Colonic mucosa (tissue), 4 donors: ENCODE measurements around the gene SLC39A8. TPM values are rescaled to one million over a fixed set of nuclear protein-coding genes. Genes with fewer than 3 reads are reported as not detected.
"Not testable (repeated sequence)": the region's sequence is repeated elsewhere in the genome, so short reads cannot be mapped to it uniquely, and the experiment has no call there.

Experiments used
- DNase-seq: peaks from one replicate; pipeline ENCODE4 v3.0.0-alpha.2; 2020
- H3K27ac ChIP-seq: fragments of 200-600 bp; one replicate; pipeline ENCODE4 v1.8.0; 2021
- H3K27me3 ChIP-seq: fragments of 200-600 bp; one replicate; pipeline ENCODE4 v1.8.0; 2021
- H3K36me3 ChIP-seq: fragments of 200-600 bp; one replicate; pipeline ENCODE4 v1.8.0; 2021
- H3K4me1 ChIP-seq: fragments of 200-600 bp; one replicate; pipeline ENCODE4 v1.8.0; 2021; ENCODE audit warnings: mild to moderate bottlenecking
- H3K4me3 ChIP-seq: fragments of 200-600 bp; one replicate; pipeline ENCODE4 v1.8.0; 2021
- H3K9ac ChIP-seq, 2 donors: one replicate each; pipeline ENCODE4 v1.7.0; 2013; ENCODE audit warnings: control low read depth in 2 of 2, low read depth in 2 of 2, low read length in 2 of 2
- H3K9me3 ChIP-seq: fragments of 200-600 bp; one replicate; pipeline ENCODE4 v1.8.0; 2021
- intact Hi-C: fragments of 100-400 bp; cut with DNase I; formaldehyde crosslinking; loops from one replicate; pipeline ENCODE4 v1.14.1; 2022
- total RNA-seq, 2 donors: library from RNA; stranded (reverse); fragmentation: NEBNext Ultra II Directional in 1 of 2; extraction: Animal tissue kit (Norgen Biotek cat#: 25700) in 1 of 2; gene quantifications; one replicate each; pipeline ENCODE4 v1.2.1, GENCODE V29; 2021
- TF ChIP-seq, protein P1 (sequence below): fragments of 200-600 bp; IDR thresholded peaks from one replicate; pipeline ENCODE4 v1.8.0; 2022; ENCODE audit warnings: antibody characterized with exemption, mild to moderate bottlenecking
- donor health status: healthy.
- donor health status: DM: no; HTN: no; CAD: no.
- donor health status: DM: no; HTN: no; CAD: no.

Gene SLC39A8
- total RNA-seq, 2 donors from 2014 or later: 75.4 to 104 TPM

DNA sequence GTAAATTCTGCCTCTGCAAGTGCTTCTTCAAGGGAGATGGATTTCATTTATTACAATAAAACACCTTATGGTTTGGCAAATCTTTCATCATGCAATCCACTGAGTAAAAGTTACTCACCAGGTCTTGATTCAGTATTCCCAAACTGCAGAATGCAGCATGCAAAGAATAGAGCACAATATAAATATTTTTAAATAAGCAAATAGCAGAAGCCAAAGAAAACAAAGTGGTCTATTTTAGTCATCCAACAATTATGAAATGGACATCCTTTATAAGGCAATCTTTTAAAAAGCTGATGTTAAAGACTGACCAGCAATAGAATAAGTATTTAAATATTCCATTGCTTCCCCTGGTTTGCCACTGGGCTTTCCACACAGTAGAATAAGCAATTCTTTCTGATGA is 59.5 kb downstream of the SLC39A8 start:
- H3K4me1 ChIP-seq: no peaks in the 10 kb centered on the region
- no peaks in the 10 kb centered on the region for H3K27me3 ChIP-seq
- H3K36me3 ChIP-seq: no peaks in the 10 kb centered on the region
- no peak overlapping the region for H3K27ac ChIP-seq
- DNase-seq: no peak
- no peak overlapping the region for H3K4me3 ChIP-seq
- H3K9ac ChIP-seq: no peak overlapping the region
- no peaks in the 10 kb centered on the region for H3K9me3 ChIP-seq
- TF ChIP-seq, protein P1, sequence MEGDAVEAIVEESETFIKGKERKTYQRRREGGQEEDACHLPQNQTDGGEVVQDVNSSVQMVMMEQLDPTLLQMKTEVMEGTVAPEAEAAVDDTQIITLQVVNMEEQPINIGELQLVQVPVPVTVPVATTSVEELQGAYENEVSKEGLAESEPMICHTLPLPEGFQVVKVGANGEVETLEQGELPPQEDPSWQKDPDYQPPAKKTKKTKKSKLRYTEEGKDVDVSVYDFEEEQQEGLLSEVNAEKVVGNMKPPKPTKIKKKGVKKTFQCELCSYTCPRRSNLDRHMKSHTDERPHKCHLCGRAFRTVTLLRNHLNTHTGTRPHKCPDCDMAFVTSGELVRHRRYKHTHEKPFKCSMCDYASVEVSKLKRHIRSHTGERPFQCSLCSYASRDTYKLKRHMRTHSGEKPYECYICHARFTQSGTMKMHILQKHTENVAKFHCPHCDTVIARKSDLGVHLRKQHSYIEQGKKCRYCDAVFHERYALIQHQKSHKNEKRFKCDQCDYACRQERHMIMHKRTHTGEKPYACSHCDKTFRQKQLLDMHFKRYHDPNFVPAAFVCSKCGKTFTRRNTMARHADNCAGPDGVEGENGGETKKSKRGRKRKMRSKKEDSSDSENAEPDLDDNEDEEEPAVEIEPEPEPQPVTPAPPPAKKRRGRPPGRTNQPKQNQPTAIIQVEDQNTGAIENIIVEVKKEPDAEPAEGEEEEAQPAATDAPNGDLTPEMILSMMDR: no peak
- intact Hi-C loops: no loop called here

DNA sequence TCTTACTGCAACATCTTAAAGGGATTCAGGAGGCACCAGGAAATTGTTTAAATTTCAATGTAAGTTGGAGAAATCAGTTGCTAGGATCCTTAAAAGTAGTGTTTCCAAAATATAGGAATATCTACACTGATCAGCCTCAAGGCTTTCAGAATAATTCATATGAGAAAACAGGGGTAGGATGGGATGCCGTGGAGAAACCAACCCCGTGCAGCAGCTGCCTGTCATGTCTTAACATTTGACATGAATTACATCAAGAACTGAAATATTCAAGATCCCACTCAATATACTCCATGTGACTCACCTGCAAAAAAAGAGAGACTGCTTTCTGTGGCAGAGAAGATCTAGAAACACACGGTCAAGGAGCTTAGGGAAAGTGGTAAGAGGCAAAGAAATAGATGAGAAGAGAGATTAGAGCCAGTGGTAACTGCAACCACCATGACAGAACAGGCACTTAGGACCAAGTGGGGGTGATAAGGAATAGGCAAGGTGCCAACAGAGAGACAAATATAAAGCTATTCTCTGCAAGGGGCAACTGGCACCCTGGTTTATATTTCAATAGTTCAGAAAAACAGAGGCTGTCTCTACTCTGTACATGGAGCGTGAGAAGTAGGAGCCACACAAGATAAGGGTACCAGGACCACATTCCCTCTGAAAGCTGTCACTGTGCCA is 64.0 kb downstream of the SLC39A8 start:
- no peak for DNase-seq
- Histone ChIP-seq H3K4me3 (no peak overlapping the region), H3K9ac (no peak overlapping the region), H3K9me3 (no peaks in the 10 kb centered on the region), H3K36me3 (no peaks in the 10 kb centered on the region), H3K27ac (no peak overlapping the region), H3K27me3 (no peaks in the 10 kb centered on the region), H3K4me1 (no peaks in the 10 kb centered on the region)
- TF ChIP-seq, protein P1: no peak
- intact Hi-C loops: no loop called here

- H3K27ac ChIP-seq, H3K4me3 ChIP-seq, DNase-seq, H3K27me3 ChIP-seq, H3K9ac ChIP-seq, H3K4me1 ChIP-seq, H3K9me3 ChIP-seq, H3K36me3 ChIP-seq, intact Hi-C loops: not testable (repeated sequence)
Measured at GRCh38 chr4:102273317-102273716, 72.0 kb downstream of the SLC39A8 start.

DNA sequence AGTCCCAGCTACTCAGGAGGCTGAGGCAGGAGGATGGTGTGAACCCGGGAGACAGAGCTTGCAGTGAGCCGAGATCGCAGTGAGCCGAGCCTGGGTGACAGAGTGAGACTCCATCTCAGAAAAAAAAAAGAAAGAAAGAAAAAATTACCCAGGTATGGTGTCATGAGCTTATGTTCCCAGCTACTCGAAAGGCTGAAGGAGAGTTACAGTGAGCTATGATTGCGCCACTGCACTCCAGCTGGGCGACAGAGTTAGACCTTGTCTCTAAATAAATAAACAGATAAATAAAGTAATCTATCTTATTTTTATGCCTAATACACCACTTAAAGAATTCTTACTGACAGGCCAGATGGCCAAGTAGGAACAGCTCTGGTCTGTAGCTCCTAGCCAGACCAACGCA is 73.0 kb downstream of the SLC39A8 start:
- intact Hi-C loops: no loop called here
- H3K36me3 ChIP-seq: no peaks in the 10 kb centered on the region
- no peaks in the 10 kb centered on the region for H3K4me1 ChIP-seq
- TF ChIP-seq, protein P1: no peak
- H3K9ac ChIP-seq: no peak overlapping the region
- no peaks in the 10 kb centered on the region for H3K9me3 ChIP-seq
- H3K4me3 ChIP-seq: no peak overlapping the region
- no peak for DNase-seq
- no peak overlapping the region for H3K27ac ChIP-seq
- H3K27me3 ChIP-seq: no peaks in the 10 kb centered on the region

GRCh38 chr4:102268355-102268754 is 76.9 kb downstream of the SLC39A8 start:
- Histone ChIP-seq H3K4me3 (no peak overlapping the region), H3K4me1 (no peaks in the 10 kb centered on the region), H3K27me3 (no peaks in the 10 kb centered on the region), H3K36me3 (no peaks in the 10 kb centered on the region), H3K9me3 (no peaks in the 10 kb centered on the region), H3K9ac (no peak overlapping the region), H3K27ac (no peak overlapping the region)
- intact Hi-C loops: no loop called here
- TF ChIP-seq, protein P1: no peak
- DNase-seq: no peak

DNA sequence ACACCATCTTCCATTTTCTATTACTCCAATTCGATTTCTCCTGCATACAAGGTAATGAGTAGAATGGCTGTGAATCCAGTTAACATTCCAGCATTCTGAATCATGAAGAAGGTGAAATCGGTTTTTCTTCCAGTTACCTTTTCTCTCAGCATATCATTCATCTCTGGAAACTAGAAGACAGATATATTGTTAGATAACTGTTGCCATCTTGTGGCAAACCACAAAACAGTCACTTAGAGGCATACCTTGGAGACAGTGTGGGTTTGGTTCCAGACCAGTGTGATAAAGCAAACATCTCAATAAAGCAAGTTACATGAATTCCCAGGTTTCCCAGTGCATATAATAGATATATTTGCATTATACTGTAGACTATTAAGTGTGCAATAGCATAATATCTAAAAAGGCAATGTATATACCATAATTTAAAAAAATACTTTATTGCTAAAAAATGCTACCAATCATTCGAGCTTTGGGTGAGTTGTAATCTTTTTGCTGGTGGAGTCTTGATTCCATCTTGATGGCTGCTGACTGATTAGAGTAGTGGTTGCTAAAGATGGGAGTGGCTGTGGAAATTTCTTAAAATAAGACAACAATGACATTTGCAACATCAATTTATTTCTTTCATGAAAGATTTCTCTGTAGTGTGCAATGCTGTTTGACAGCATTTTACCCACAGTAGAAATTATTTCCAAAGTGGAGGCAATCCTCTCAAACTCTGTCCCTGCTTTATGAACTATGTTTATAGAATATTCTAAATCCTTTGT is 82.1 kb downstream of the SLC39A8 start:
- no peak overlapping the region for H3K4me3 ChIP-seq
- H3K36me3 ChIP-seq: no peaks in the 10 kb centered on the region
- H3K9ac ChIP-seq: no peak overlapping the region
- no peak overlapping the region for H3K27ac ChIP-seq
- no peaks in the 10 kb centered on the region for H3K4me1 ChIP-seq
- no peaks in the 10 kb centered on the region for H3K27me3 ChIP-seq
- intact Hi-C loops: no loop called here
- no peak for DNase-seq
- TF ChIP-seq, protein P1: no peak
- no peaks in the 10 kb centered on the region for H3K9me3 ChIP-seq
